Measurements from ENCODE around the gene DNM3. TPM values are rescaled to one million over a fixed set of nuclear protein-coding genes. Genes with fewer than 3 reads are reported as not detected.

The DNM3 gene
- total and polyA plus RNA-seq, 2 donors (not counting 3 experiments of a cell fraction or from before 2014, with no cell fraction given) = 1.4 to 2.5 TPM

- Histone ChIP-seq H3K36me3 (ENCODE audit: control insufficient read depth in 2 of 2, extremely low read depth in 1 of 2, insufficient read depth in 2 of 2, low read length in 2 of 2) (no peaks in the 10 kb centered on the region), H3K9ac (replicated peaks; ENCODE audit: extremely low read depth, insufficient read depth, low read length) (no peak overlapping the region), H3K27me3 (ENCODE audit: control insufficient read depth in 2 of 2, insufficient read depth in 2 of 2, low read length in 2 of 2) (no peaks in the 10 kb centered on the region), H3K27ac (ENCODE audit: insufficient read depth, low read depth, low read length) (no peak overlapping the region), H3K9me3 (replicated peaks; ENCODE audit: control insufficient read depth, insufficient read depth, low read length) (no peaks in the 10 kb centered on the region), H3K4me1 (ENCODE audit: control insufficient read depth, extremely low read depth, insufficient read depth, low read length) (no peaks in the 10 kb centered on the region), H2AFZ (ENCODE audit: low read depth, low read length) (no peak overlapping the region), H3K4me3 (replicated peaks in 1 of 3; ENCODE audit: insufficient read depth in 1 of 3, low read depth in 1 of 3, low read length in 3 of 3) (no peak overlapping the region), H3K9me1 (replicated peaks; ENCODE audit: control insufficient read depth, extremely low read depth, insufficient read depth, low read length) (no peaks in the 10 kb centered on the region), H3K79me2 (ENCODE audit: control insufficient read depth, insufficient read depth, low read length) (no peaks in the 10 kb centered on the region), H3K4me2 (ENCODE audit: insufficient read depth, low read length) (no peak overlapping the region), H4K20me1 (replicated peaks; ENCODE audit: control insufficient read depth, extremely low read depth, insufficient read depth, low read length) (no peaks in the 10 kb centered on the region)
- intact Hi-C loops (cut with micrococcal nuclease) = no loop called here
- ChIA-PET POLR2A (no interaction called here), CTCF (interaction anchor here (0.9 to 2.2 kb wide), 6 partner anchors 10 to 414 kb away, joined by 3 to 10 read pairs (median 5); no protein-coding TSS in a partner anchor)
- no peak for FAIRE-seq
- TF ChIP-seq POLR2AphosphoS5 (IDR thresholded peaks at IDR 0.05; ENCODE audit: insufficient read depth, low read depth, low read length) = no peak
- TF ChIP-seq EZH2 (IDR thresholded peaks at IDR 0.05; ENCODE audit: borderline replicate concordance, low read depth, low read length, severe bottlenecking) = no peak
- TF ChIP-seq MAX (IDR thresholded peaks at IDR 0.05; ENCODE audit: insufficient read depth, insufficient read length) = no peak
- TF ChIP-seq JUN (IDR thresholded peaks at IDR 0.05; ENCODE audit: borderline replicate concordance, insufficient read depth, insufficient read length, low read depth) = no peak
- TF ChIP-seq GATA2 (IDR thresholded peaks at IDR 0.05; ENCODE audit: insufficient read depth, insufficient read length, low read depth, low read length) = no peak
- no peak for TF ChIP-seq POLR2A (IDR thresholded peaks at IDR 0.05; ENCODE audit: low read depth, low read length)
- no peak for TF ChIP-seq FOS (IDR thresholded peaks at IDR 0.05; ENCODE audit: borderline replicate concordance, insufficient read depth, low read length)
- no peak for TF ChIP-seq CTCF (IDR thresholded peaks at IDR 0.05; ENCODE audit: extremely low read depth in 1 of 2, insufficient read depth in 1 of 2, low read depth in 1 of 2, low read length in 2 of 2)
- no peak for TF ChIP-seq MYC (IDR thresholded peaks at IDR 0.05; ENCODE audit: low read depth, low read length)
- BruUV-seq (replicated peaks) = no TSS peak
- dilution Hi-C loops (cut with MboI; ENCODE audit: extremely low pct_ligation_motif_present, low sequenced_read_pairs) = loop anchor here (25.0 kb wide), 1 partner anchor 404 kb away; no protein-coding TSS in a partner anchor
- DNase-seq (ENCODE audit: low read depth, low spot score) = no peak
Observed at GRCh38 chr1:172416496-172417035, 575.3 kb downstream of the DNM3 start.
